Measurements from ENCODE around the gene WWOX. TPM values are rescaled to one million over a fixed set of nuclear protein-coding genes. Genes with fewer than 3 reads are reported as not detected.

WWOX gene
- total and polyA plus RNA-seq, 2 of the 13 experiments (the other 11 are each of a cell fraction or from before 2014, with no cell fraction given) = 9.1 to 37.4 TPM

- intact Hi-C loops (cut with micrococcal nuclease; ENCODE audit: unreplicated experiment) = no loop called here
- FAIRE-seq = no peak
- Histone ChIP-seq H3K9ac (ENCODE audit: insufficient read depth, low read depth, low read length) (no peak overlapping the region), H2AFZ (ENCODE audit: low read length) (no peak overlapping the region), H3K79me2 (ENCODE audit: insufficient read depth, low read length) (no peaks in the 10 kb centered on the region), H3K4me3 (replicated peaks in 1 of 3; ENCODE audit: insufficient read depth in 1 of 3, low read depth in 2 of 3, low read length in 3 of 3) (no peak overlapping the region), H3K4me1 (ENCODE audit: insufficient read depth, low read length) (peaks cover 52% of the 10 kb centered on the region), H3K9me3 (ENCODE audit: low read length) (no peaks in the 10 kb centered on the region), H3K36me3 (replicated peaks in 1 of 2; ENCODE audit: control insufficient read depth in 1 of 2, insufficient read depth in 2 of 2, low read length in 2 of 2) (no peaks in the 10 kb centered on the region), H3K27me3 (ENCODE audit: control insufficient read depth in 1 of 2, insufficient read depth in 2 of 2, low read length in 2 of 2) (no peaks in the 10 kb centered on the region), H3K4me2 (ENCODE audit: low read depth, low read length) (no peak overlapping the region), H4K20me1 (ENCODE audit: insufficient read depth, low read length) (no peaks in the 10 kb centered on the region), H3K27ac (ENCODE audit: extremely low read length, insufficient read depth, low read length) (no peak overlapping the region)
- no peak for ATAC-seq
- in situ Hi-C loops (cut with HindIII; ENCODE audit: extremely low pct_ligation_motif_present, low pct_unique_long_range_greater_than_20kb) = no loop called here
- TF ChIP-seq ZNF878 (CRISPR knock-in tag; IDR thresholded peaks at IDR 0.05) = no peak
- TF ChIP-seq NPAS2 (CRISPR knock-in tag; IDR thresholded peaks at IDR 0.05; ENCODE audit: borderline replicate concordance) = no peak
- no peak for TF ChIP-seq ZBTB7B (CRISPR knock-in tag; IDR thresholded peaks at IDR 0.05)
- TF ChIP-seq HMGA1 (CRISPR knock-in tag; conservative IDR thresholded peaks at IDR 0.05) = no peak
- TF ChIP-seq PCBP2 (optimal IDR thresholded peaks at IDR 0.05; ENCODE audit: low read depth, low read length, poor library complexity, severe bottlenecking) = no peak
- no peak for DNase-seq (ENCODE audit: low spot score)
- WGBS (ENCODE audit: low lambda C conversion rate) = 98% methylated on average over 3 of the region's 3 CpGs
- no TSS peak for BruUV-seq (replicated peaks)
- ChIA-PET CTCF (ENCODE audit: low intra/inter-chr PET ratio, low total read pairs) (no interaction called here), POLR2A (no interaction called here)
These were observed 489.9 kb downstream of the WWOX start for GRCh38 chr16:78589331-78589730.

GRCh38 chr16:78591682-78592103 lies 492.2 kb downstream of the WWOX start:
- no peak overlapping the region for H3K4me3 ChIP-seq (replicated peaks in 1 of 3; ENCODE audit: insufficient read depth in 1 of 3, low read depth in 2 of 3, low read length in 3 of 3)
- peaks cover 62% of the 10 kb centered on the region for H3K4me1 ChIP-seq (ENCODE audit: insufficient read depth, low read length)
- H3K36me3 ChIP-seq (replicated peaks in 1 of 2; ENCODE audit: control insufficient read depth in 1 of 2, insufficient read depth in 2 of 2, low read length in 2 of 2) = no peaks in the 10 kb centered on the region
- peak; percentile 67 for ATAC-seq
- no peak overlapping the region for H3K27ac ChIP-seq (ENCODE audit: extremely low read length, insufficient read depth, low read length)
- H3K9ac ChIP-seq (ENCODE audit: insufficient read depth, low read depth, low read length) = no peak overlapping the region
- FAIRE-seq = peak; percentile 15
- no peak overlapping the region for H2AFZ ChIP-seq (ENCODE audit: low read length)
- intact Hi-C loops (cut with micrococcal nuclease; ENCODE audit: unreplicated experiment) = loop anchor here (5.0 kb wide), 1 partner anchor 84 kb away; no protein-coding TSS in a partner anchor
- H3K9me3 ChIP-seq (ENCODE audit: low read length) = no peaks in the 10 kb centered on the region
- no peak overlapping the region for H3K4me2 ChIP-seq (ENCODE audit: low read depth, low read length)
- ChIA-PET POLR2A (no interaction called here), CTCF (ENCODE audit: low intra/inter-chr PET ratio, low total read pairs) (no interaction called here)
- BruUV-seq (replicated peaks) = no TSS peak
- H4K20me1 ChIP-seq (ENCODE audit: insufficient read depth, low read length) = no peaks in the 10 kb centered on the region
- H3K79me2 ChIP-seq (ENCODE audit: insufficient read depth, low read length) = no peaks in the 10 kb centered on the region
- no peaks in the 10 kb centered on the region for H3K27me3 ChIP-seq (ENCODE audit: control insufficient read depth in 1 of 2, insufficient read depth in 2 of 2, low read length in 2 of 2)
- in situ Hi-C loops (cut with HindIII; ENCODE audit: extremely low pct_ligation_motif_present, low pct_unique_long_range_greater_than_20kb) = no loop called here
- 57% methylated on average over 5 of the region's 5 CpGs for WGBS (ENCODE audit: low lambda C conversion rate)
- DNase-seq (ENCODE audit: low spot score) = no peak
- TF ChIP-seq HOXA3 (CRISPR knock-in tag; IDR thresholded peaks at IDR 0.05) = peak; percentile 53; the same call in 1 of the 2 replicates
- TF ChIP-seq ZNF839 (CRISPR knock-in tag; IDR thresholded peaks at IDR 0.05; ENCODE audit: borderline replicate concordance) = no peak
- TF ChIP-seq, protein P1, sequence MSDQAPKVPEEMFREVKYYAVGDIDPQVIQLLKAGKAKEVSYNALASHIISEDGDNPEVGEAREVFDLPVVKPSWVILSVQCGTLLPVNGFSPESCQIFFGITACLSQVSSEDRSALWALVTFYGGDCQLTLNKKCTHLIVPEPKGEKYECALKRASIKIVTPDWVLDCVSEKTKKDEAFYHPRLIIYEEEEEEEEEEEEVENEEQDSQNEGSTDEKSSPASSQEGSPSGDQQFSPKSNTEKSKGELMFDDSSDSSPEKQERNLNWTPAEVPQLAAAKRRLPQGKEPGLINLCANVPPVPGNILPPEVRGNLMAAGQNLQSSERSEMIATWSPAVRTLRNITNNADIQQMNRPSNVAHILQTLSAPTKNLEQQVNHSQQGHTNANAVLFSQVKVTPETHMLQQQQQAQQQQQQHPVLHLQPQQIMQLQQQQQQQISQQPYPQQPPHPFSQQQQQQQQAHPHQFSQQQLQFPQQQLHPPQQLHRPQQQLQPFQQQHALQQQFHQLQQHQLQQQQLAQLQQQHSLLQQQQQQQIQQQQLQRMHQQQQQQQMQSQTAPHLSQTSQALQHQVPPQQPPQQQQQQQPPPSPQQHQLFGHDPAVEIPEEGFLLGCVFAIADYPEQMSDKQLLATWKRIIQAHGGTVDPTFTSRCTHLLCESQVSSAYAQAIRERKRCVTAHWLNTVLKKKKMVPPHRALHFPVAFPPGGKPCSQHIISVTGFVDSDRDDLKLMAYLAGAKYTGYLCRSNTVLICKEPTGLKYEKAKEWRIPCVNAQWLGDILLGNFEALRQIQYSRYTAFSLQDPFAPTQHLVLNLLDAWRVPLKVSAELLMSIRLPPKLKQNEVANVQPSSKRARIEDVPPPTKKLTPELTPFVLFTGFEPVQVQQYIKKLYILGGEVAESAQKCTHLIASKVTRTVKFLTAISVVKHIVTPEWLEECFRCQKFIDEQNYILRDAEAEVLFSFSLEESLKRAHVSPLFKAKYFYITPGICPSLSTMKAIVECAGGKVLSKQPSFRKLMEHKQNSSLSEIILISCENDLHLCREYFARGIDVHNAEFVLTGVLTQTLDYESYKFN (CRISPR knock-in tag; conservative IDR thresholded peaks at IDR 0.05) = 0 out of 2 replicates have a peak, but pooled peaks have one; percentile 29
- peak; percentile 40; the same call in 1 of the 2 replicates for TF ChIP-seq FOXA3 (CRISPR knock-in tag; IDR thresholded peaks at IDR 0.05)
- TF ChIP-seq NCOA5 (CRISPR knock-in tag; IDR thresholded peaks at IDR 0.05) = no peak
- peak; percentile 46; the same call in 1 of the 2 replicates for TF ChIP-seq BCL6 (CRISPR knock-in tag; IDR thresholded peaks at IDR 0.05)
- TF ChIP-seq ZSCAN29 (CRISPR knock-in tag; conservative IDR thresholded peaks at IDR 0.05) = no peak
- TF ChIP-seq RBFOX2 (IDR thresholded peaks at IDR 0.05; ENCODE audit: low read depth, low read length) = no peak
- TF ChIP-seq HNF4G (IDR thresholded peaks at IDR 0.05; ENCODE audit: borderline replicate concordance, low read depth, low read length) = peak; percentile 3; the same call in 1 of the 2 replicates
- no peak for TF ChIP-seq HNF4G (CRISPR knock-in tag; IDR thresholded peaks at IDR 0.05; ENCODE audit: borderline replicate concordance, low read depth)
- no peak for TF ChIP-seq ZNF569 (CRISPR knock-in tag; IDR thresholded peaks at IDR 0.05; ENCODE audit: borderline replicate concordance)
